Measurements from ENCODE around the gene EPC2.
"Not testable (repeated sequence)": the region's sequence is repeated elsewhere in the genome, so short reads cannot be mapped to it uniquely, and the experiment has no call there.

The EPC2 gene

GRCh38 chr2:148680462-148680861 lies 35.9 kb downstream of the EPC2 start:
- Histone ChIP-seq H3K9me3 (no peaks in the 10 kb centered on the region), H3K4me3 (ENCODE audit: low read depth in 1 of 2, low read length in 1 of 2) (no peak overlapping the region), H3K27ac (peak overlapping the region; percentile 10), H3K4me1 (ENCODE audit: control insufficient read depth in 1 of 2, insufficient read depth in 1 of 2, low read depth in 1 of 2, low read length in 1 of 2) (no peaks in the 10 kb centered on the region), H3K27me3 (no peaks in the 10 kb centered on the region), H3K36me3 (no peaks in the 10 kb centered on the region)
- no peak for TF ChIP-seq CTCF (IDR thresholded peaks at IDR 0.05)

- H3K4me3 ChIP-seq (ENCODE audit: low read depth in 1 of 2, low read length in 1 of 2) = no peak overlapping the region
- H3K36me3 ChIP-seq = no peaks in the 10 kb centered on the region
- no peaks in the 10 kb centered on the region for H3K27me3 ChIP-seq
- H3K4me1 ChIP-seq (ENCODE audit: control insufficient read depth in 1 of 2, insufficient read depth in 1 of 2, low read depth in 1 of 2, low read length in 1 of 2) = no peaks in the 10 kb centered on the region
- no peaks in the 10 kb centered on the region for H3K9me3 ChIP-seq
- no peak overlapping the region for H3K27ac ChIP-seq
- TF ChIP-seq CTCF (IDR thresholded peaks at IDR 0.05) = no peak
Observed at GRCh38 chr2:148681443-148681842, 36.9 kb downstream of the EPC2 start.

GRCh38 chr2:148681862-148682261 lies 37.3 kb downstream of the EPC2 start:
- not testable (repeated sequence) for H3K27me3 ChIP-seq; H3K4me3 ChIP-seq (ENCODE audit: low read depth in 1 of 2, low read length in 1 of 2); H3K4me1 ChIP-seq (ENCODE audit: control insufficient read depth in 1 of 2, insufficient read depth in 1 of 2, low read depth in 1 of 2, low read length in 1 of 2); H3K27ac ChIP-seq; H3K9me3 ChIP-seq; H3K36me3 ChIP-seq

- no peaks in the 10 kb centered on the region for H3K36me3 ChIP-seq
- TF ChIP-seq CTCF (IDR thresholded peaks at IDR 0.05) = no peak
- no peaks in the 10 kb centered on the region for H3K4me1 ChIP-seq (ENCODE audit: control insufficient read depth in 1 of 2, insufficient read depth in 1 of 2, low read depth in 1 of 2, low read length in 1 of 2)
- no peak overlapping the region for H3K4me3 ChIP-seq (ENCODE audit: low read depth in 1 of 2, low read length in 1 of 2)
- H3K27me3 ChIP-seq = no peaks in the 10 kb centered on the region
- H3K9me3 ChIP-seq = no peaks in the 10 kb centered on the region
- no peak overlapping the region for H3K27ac ChIP-seq
Observed at GRCh38 chr2:148684507-148684906, 40.0 kb downstream of the EPC2 start.

- H3K27me3 ChIP-seq = no peaks in the 10 kb centered on the region
- H3K36me3 ChIP-seq = peaks cover 15% of the 10 kb centered on the region
- H3K27ac ChIP-seq = no peak overlapping the region
- no peaks in the 10 kb centered on the region for H3K9me3 ChIP-seq
- H3K4me1 ChIP-seq (ENCODE audit: control insufficient read depth in 1 of 2, insufficient read depth in 1 of 2, low read depth in 1 of 2, low read length in 1 of 2) = no peaks in the 10 kb centered on the region
- TF ChIP-seq CTCF (IDR thresholded peaks at IDR 0.05) = no peak
- H3K4me3 ChIP-seq (ENCODE audit: low read depth in 1 of 2, low read length in 1 of 2) = no peak overlapping the region
Observed at GRCh38 chr2:148687543-148687942, 43.0 kb downstream of the EPC2 start.

GRCh38 chr2:148688011-148688410 lies 43.5 kb downstream of the EPC2 start:
- H3K9me3 ChIP-seq; H3K27ac ChIP-seq; H3K4me3 ChIP-seq (ENCODE audit: low read depth in 1 of 2, low read length in 1 of 2); H3K27me3 ChIP-seq; H3K4me1 ChIP-seq (ENCODE audit: control insufficient read depth in 1 of 2, insufficient read depth in 1 of 2, low read depth in 1 of 2, low read length in 1 of 2): not testable (repeated sequence)
- H3K36me3 ChIP-seq = peaks cover 15% of the 10 kb centered on the region

GRCh38 chr2:148696985-148697384 lies 52.4 kb downstream of the EPC2 start:
- H3K36me3 ChIP-seq = no peaks in the 10 kb centered on the region
- no peak overlapping the region for H3K4me3 ChIP-seq (ENCODE audit: low read depth in 1 of 2, low read length in 1 of 2)
- no peaks in the 10 kb centered on the region for H3K9me3 ChIP-seq
- no peak for TF ChIP-seq CTCF (IDR thresholded peaks at IDR 0.05)
- H3K4me1 ChIP-seq (ENCODE audit: control insufficient read depth in 1 of 2, insufficient read depth in 1 of 2, low read depth in 1 of 2, low read length in 1 of 2) = peaks cover 10 to 27% of the 10 kb centered on the region in 2 experiments
- no peaks in the 10 kb centered on the region for H3K27me3 ChIP-seq
- peak overlapping the region; percentile 18 for H3K27ac ChIP-seq

All from neutrophil (primary cell).